ENCODE results near the gene LCNL1.

LCNL1 gene

DNA sequence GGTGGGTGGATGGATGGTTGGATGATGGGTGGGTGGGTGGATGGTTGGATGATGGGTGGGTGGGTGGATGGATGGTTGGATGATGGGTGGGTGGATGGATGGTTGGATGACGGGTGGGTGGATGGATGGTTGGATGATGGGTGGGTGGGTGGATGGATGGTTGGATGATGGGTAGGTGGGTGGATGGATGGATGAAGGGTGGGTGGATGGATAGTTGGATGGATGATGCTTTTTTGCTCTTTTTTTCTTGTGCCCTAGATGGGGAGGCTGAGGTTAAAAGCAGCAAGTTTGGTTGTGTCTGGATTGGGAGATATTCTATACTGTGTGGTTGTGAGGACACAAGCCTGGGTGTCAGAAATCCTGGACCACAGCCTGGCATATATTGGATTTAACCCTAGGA is 25.3 kb upstream of the LCNL1 start:
- no peak for DNase-seq (ENCODE audit: low read depth)
- TF ChIP-seq, protein P1, sequence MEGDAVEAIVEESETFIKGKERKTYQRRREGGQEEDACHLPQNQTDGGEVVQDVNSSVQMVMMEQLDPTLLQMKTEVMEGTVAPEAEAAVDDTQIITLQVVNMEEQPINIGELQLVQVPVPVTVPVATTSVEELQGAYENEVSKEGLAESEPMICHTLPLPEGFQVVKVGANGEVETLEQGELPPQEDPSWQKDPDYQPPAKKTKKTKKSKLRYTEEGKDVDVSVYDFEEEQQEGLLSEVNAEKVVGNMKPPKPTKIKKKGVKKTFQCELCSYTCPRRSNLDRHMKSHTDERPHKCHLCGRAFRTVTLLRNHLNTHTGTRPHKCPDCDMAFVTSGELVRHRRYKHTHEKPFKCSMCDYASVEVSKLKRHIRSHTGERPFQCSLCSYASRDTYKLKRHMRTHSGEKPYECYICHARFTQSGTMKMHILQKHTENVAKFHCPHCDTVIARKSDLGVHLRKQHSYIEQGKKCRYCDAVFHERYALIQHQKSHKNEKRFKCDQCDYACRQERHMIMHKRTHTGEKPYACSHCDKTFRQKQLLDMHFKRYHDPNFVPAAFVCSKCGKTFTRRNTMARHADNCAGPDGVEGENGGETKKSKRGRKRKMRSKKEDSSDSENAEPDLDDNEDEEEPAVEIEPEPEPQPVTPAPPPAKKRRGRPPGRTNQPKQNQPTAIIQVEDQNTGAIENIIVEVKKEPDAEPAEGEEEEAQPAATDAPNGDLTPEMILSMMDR (IDR thresholded peaks at IDR 0.05; ENCODE audit: control insufficient read depth, extremely low read depth, insufficient read depth), result no peak
- H3K4me3 ChIP-seq (ENCODE audit: low read depth, low read length), result no peak overlapping the region

DNA sequence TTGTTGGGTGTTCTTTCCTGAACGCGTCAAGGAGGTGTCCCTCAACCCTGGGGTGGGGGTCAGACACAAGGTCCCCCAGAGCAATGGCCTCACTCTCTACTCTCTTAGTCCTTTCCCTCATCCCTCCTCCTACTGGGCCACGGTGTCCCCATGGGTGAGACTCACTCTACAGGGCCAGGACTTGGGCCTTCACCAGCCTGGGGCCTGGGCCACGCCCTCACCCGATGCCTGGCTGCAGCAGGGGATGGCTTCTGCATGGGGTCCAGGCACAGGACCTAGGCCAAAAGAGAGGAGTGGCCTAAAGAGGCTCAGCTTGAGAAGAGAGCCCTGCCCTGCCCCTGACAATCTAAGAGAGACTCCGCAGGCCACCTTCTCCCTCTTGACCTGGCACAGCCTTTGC is 24.9 kb upstream of the LCNL1 start:
- TF ChIP-seq, protein P1 (IDR thresholded peaks at IDR 0.05; ENCODE audit: control insufficient read depth, extremely low read depth, insufficient read depth), result no peak
- no peak for DNase-seq (ENCODE audit: low read depth)

DNA sequence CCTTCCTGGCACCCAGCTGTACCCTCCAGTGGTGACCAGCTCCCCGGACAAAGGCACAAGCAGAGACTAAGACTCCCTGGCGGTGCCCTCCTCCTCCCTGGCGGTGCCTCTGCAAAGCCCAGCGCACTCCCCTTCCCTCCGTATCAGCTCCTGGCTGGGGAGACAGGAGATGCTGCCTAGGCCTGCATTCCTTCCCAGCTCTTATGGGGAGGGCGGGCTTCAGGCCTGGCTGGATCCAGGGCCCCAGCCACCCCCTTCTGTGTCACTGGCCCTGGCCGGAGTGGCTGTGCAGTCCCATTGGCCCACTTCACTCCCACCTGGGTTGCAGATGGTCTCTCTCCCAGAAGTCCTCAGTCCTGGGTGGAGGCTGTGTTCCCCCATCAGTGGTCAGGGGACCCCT is 24.3 kb upstream of the LCNL1 start:
- H3K4me3 ChIP-seq (ENCODE audit: low read depth, low read length), result no peak overlapping the region
- DNase-seq (ENCODE audit: low read depth), result no peak
- TF ChIP-seq, protein P1 (IDR thresholded peaks at IDR 0.05; ENCODE audit: control insufficient read depth, extremely low read depth, insufficient read depth), result no peak

More for the DNA sequence above, 24.9 kb upstream of the LCNL1 start:
- H3K4me3 ChIP-seq (ENCODE audit: low read depth, low read length), result no peak overlapping the region

DNA sequence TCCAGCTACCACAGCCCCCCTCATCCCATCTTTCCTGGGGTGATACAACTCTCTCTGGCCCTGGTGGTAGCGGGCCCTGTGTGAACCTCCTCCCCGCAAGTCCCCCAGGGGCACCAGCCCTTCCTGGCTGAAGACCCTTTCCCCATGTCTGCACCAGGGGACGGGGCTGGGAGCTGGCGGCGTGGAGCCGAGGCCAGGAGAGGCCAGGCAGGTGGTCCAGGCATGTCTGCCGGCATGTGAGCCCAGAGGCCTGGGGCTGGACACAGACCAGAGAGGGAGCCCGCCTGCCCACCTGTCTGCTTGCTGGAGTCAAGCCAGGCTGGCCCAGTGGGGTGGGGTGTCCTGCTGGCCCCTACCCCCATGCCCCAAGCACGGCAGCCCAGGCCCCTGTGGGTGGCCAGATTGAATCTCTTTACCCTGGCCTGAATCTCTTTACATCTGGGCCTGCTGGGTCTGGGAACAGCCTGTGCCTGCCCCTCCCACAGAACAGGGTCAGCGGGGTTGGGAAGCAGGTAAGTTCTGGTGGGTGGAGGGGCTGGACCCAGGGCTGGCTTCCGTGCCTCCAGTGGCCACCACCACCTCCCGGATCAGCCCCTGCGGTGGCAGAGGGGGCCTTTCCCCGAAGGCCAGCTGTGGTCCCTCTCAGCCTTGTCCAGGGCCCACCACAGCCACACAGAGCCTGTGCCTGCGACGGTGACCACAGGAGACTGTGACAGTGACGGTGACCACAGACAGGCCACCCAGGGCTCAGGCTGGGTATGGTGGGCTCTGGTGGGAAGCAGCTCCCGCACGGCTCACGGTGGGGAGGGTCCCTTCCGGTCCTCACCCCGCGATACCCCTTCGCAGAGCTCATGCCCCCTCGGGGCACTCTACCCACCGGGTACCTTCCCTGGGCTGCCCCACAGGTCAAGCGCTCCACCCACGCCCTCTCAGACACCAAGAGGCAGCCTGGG is 23.6 kb upstream of the LCNL1 start:
- DNase-seq (ENCODE audit: low read depth), result no peak
- no peak overlapping the region for H3K4me3 ChIP-seq (ENCODE audit: low read depth, low read length)
- TF ChIP-seq, protein P1 (IDR thresholded peaks at IDR 0.05; ENCODE audit: control insufficient read depth, extremely low read depth, insufficient read depth), result no peak

DNA sequence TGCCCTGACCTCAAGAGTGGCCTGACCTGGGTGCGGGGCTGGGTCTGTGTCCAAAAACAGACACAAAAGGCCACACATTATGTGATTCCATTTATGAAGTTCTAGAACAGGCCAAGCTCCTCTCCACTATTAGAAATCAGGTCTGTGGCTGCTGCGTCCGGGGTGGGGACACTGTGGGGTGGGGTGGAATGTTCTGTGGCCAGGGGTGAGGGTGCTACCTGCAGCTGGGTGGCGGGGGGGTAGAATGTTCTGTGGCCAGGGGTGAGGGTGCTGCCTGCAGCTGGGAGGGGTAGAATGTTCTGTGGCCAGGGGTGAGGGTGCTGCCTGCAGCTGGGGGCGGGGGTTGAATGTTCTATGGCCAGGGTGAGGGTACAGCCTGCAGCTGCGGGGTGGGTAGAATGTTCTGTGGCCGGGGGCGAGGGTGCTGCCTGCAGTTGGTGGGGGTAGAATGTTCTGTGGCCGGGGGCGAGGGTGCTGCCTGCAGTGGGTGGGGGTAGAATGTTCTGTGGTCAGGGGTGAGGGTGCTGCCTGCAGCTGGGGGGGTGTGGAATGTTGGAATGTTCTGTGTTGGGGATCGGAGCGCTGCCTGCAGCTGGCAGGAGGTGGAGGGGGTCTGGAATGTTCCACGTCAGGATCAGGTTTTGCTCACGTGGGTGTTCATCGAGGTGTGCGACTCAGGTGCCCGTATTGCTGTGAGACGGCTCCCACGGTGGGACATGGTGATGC is 22.4 kb upstream of the LCNL1 start:
- TF ChIP-seq, protein P1 (IDR thresholded peaks at IDR 0.05; ENCODE audit: control insufficient read depth, extremely low read depth, insufficient read depth), result no peak
- no peak overlapping the region for H3K4me3 ChIP-seq (ENCODE audit: low read depth, low read length)
- DNase-seq (ENCODE audit: low read depth), result no peak

DNA sequence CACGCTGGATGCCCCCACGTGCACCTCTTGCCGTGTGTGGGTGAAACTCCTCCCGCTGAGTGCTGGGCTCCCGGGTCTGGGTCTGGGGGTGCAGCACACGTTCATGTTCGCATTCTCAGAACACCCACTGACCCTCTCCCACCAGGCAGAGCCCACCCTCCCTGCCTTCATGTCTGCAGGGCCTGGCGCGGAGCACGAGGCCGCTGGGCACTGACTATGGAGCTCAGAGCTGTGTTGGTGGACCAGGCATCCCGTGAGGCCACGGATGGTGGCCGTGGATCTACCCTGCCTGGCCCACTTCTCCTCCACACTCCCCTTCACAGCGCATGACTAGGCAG is 21.9 kb upstream of the LCNL1 start:
- TF ChIP-seq, protein P1 (IDR thresholded peaks at IDR 0.05; ENCODE audit: control insufficient read depth, extremely low read depth, insufficient read depth), result no peak
- no peak overlapping the region for H3K4me3 ChIP-seq (ENCODE audit: low read depth, low read length)
- DNase-seq (ENCODE audit: low read depth), result no peak

Data from LNCaP clone FGC (cell line).